Activated CD4-positive, alpha-beta T cell treated with anti-CD3 and anti-CD28 coated beads, Interleukin-2, amount 10 ng/mL, durations not matched to agents 7 days and 5 days (primary cell): Measurements from ENCODE around the gene AMBN. TPM values are rescaled to one million over a fixed set of nuclear protein-coding genes. Genes with fewer than 3 reads are reported as not detected.

Source experiments
- CTCF ChIA-PET: fragments of 350-600 bp; sonication (Branson Sonifier 250); formaldehyde crosslinking; loops from one replicate; lab custom pipeline; 2021; ENCODE audit warnings: antibody characterized with exemption; lab: Charles Lee
- POLR2A ChIA-PET: fragments of 350-600 bp; sonication (Branson Sonifier 250); formaldehyde crosslinking; loops from one replicate; lab custom pipeline; 2021; ENCODE audit warnings: antibody characterized with exemption; lab: Charles Lee
- DNase-seq: peaks from one replicate; pipeline ENCODE4 v3.0.0-alpha.2; 2020
- H3K27ac Mint-ChIP-seq: one replicate; pipeline ENCODE4 v1.8.0; 2021; ENCODE audit warnings: mild to moderate bottlenecking, moderate library complexity, mixed read lengths
- H3K27me3 Mint-ChIP-seq: one replicate; pipeline ENCODE4 v1.8.0; 2021; ENCODE audit warnings: mixed read lengths
- H3K36me3 Mint-ChIP-seq: one replicate; pipeline ENCODE4 v1.8.0; 2021; ENCODE audit warnings: low read depth, mixed read lengths
- H3K4me1 Mint-ChIP-seq: one replicate; pipeline ENCODE4 v1.8.0; 2021; ENCODE audit warnings: mixed read lengths
- H3K4me3 Mint-ChIP-seq: one replicate; pipeline ENCODE4 v1.8.0; 2021; ENCODE audit warnings: mild to moderate bottlenecking, moderate library complexity, mixed read lengths
- H3K9me3 Mint-ChIP-seq: one replicate; pipeline ENCODE4 v1.8.0; 2021; ENCODE audit warnings: mixed read lengths
- total RNA-seq, 2 experiments: library from RNA; stranded (reverse); gene quantifications; one replicate each; pipeline ENCODE4 v1.2.3, GENCODE V29; 2021

The AMBN gene
- total RNA-seq, 2 experiments from 2014 or later, result not detected

- H3K4me1 Mint-ChIP-seq, result peaks cover 15% of the 10 kb centered on the region
- H3K36me3 Mint-ChIP-seq, result no peaks in the 10 kb centered on the region
- no peak overlapping the region for H3K27ac Mint-ChIP-seq
- peaks cover 29% of the 10 kb centered on the region for H3K27me3 Mint-ChIP-seq
- no peak overlapping the region for H3K4me3 Mint-ChIP-seq
- CTCF ChIA-PET, result no interaction called here
- H3K9me3 Mint-ChIP-seq, result no peaks in the 10 kb centered on the region
- POLR2A ChIA-PET, result no interaction called here
- no peak for DNase-seq
Measured at GRCh38 chr4:70654605-70655011, 62.6 kb downstream of the AMBN start.

Other genes starting within 250 kb of the AMBN start
- not detected for gene SMR3A, start 231.5 kb upstream of the AMBN start, total RNA-seq
- not detected for gene SMR3B, start 209.1 kb upstream of the AMBN start, total RNA-seq
- gene OPRPN, start 194.3 kb upstream of the AMBN start, total RNA-seq, result not detected
- not detected for gene MUC7, start 120.1 kb upstream of the AMBN start, total RNA-seq
- not detected for gene AMTN, start 73.7 kb upstream of the AMBN start, total RNA-seq
- gene ENAM, start 36.5 kb downstream of the AMBN start, total RNA-seq, result under 1 TPM in 1 of 2 experiments, not detected in 1; 0.46 TPM
- under 1 TPM in 1 of 2 experiments, not detected in 1; 0.23 TPM for gene JCHAIN, start 74.3 kb downstream of the AMBN start, total RNA-seq
- 10 to 100 TPM; 38.1 to 40.2 TPM for gene UTP3, start 96.3 kb downstream of the AMBN start, total RNA-seq
- 10 to 100 TPM; 28.6 to 29.3 TPM for gene RUFY3, start 129.7 kb downstream of the AMBN start, total RNA-seq
- gene GRSF1, start 247.6 kb downstream of the AMBN start, total RNA-seq, result 10 to 100 TPM; 65.2 to 76.8 TPM